KMS-11 (cell line): ENCODE data around the gene NT5DC4.

Source experiments
- H2AFZ ChIP-seq: fragments of 200-600 bp; sonication (generic); 2 replicates; pipeline ENCODE4 v1.6.1; 2016; ENCODE audit warnings: antibody characterized with exemption, mixed run types, low read depth
- H3K27ac ChIP-seq: fragments of 200-600 bp; sonication (generic); 2 replicates; pipeline ENCODE4 v1.6.1; 2016; ENCODE audit warnings: mild to moderate bottlenecking, mixed run types
- H3K27me3 ChIP-seq: fragments of 200-600 bp; sonication (generic); 2 replicates; pipeline ENCODE4 v1.6.1; 2017; ENCODE audit warnings: mild to moderate bottlenecking, low read depth, mixed run types, moderate library complexity; ENCODE audit not compliant: insufficient read depth
- H3K36me3 ChIP-seq: fragments of 200-600 bp; sonication (generic); 2 replicates; pipeline ENCODE4 v1.6.1; 2017; ENCODE audit warnings: mild to moderate bottlenecking, mixed run types; ENCODE audit not compliant: insufficient read depth
- H3K4me1 ChIP-seq: fragments of 200-600 bp; sonication (generic); 2 replicates; pipeline ENCODE4 v1.6.1; 2016; ENCODE audit warnings: mild to moderate bottlenecking, low read depth, mixed run types; ENCODE audit not compliant: poor library complexity, severe bottlenecking
- H3K4me2 ChIP-seq: fragments of 200-600 bp; sonication (generic); 2 replicates; pipeline ENCODE4 v1.7.0; 2016; ENCODE audit warnings: mild to moderate bottlenecking, mixed run types
- H3K4me3 ChIP-seq: fragments of 200-600 bp; sonication (generic); IDR thresholded peaks from 2 replicates; pipeline ENCODE4 v1.6.1; 2017; ENCODE audit warnings: low read depth, low read length, mixed read lengths; ENCODE audit not compliant: insufficient read depth
- H3K79me2 ChIP-seq: fragments of 200-600 bp; sonication (generic); 2 replicates; pipeline ENCODE4 v1.6.1; 2016; ENCODE audit warnings: low read depth, mixed run types; ENCODE audit not compliant: insufficient read depth
- H3K9ac ChIP-seq: fragments of 200-600 bp; sonication (generic); 2 replicates; pipeline ENCODE4 v1.6.1; 2016; ENCODE audit warnings: mild to moderate bottlenecking, mixed run types
- H4K20me1 ChIP-seq: fragments of 200-600 bp; sonication (generic); 2 replicates; pipeline ENCODE4 v1.6.1; 2016; ENCODE audit warnings: mild to moderate bottlenecking, mixed run types; ENCODE audit not compliant: insufficient read depth
- CTCF ChIP-seq: fragments of 200-600 bp; sonication (generic); conservative IDR thresholded peaks from 2 replicates; pipeline ENCODE4 v1.6.1; 2017; ENCODE audit warnings: low read depth, mild to moderate bottlenecking, antibody characterized with exemption, low read length, moderate library complexity, mixed read lengths

The NT5DC4 gene

DNA sequence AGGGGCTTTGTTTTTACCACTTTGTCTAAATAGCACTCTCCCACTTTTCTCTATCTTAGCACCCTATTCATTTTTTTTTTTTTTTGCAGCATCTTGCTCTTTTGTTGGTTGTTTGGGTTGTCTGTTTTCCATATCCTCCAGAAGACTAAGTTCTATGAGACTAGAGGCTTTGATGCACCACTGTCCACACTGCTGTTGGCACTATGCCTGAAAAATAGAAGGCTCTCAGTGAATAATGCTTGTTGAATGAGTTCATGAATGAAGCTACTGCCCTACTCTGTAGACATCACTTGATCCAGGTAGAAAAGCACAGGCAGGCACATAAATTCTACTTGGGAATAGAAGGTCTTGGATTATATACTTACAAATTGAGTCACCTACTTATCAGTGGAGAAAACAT lies 56.2 kb downstream of the NT5DC4 start:
- H3K79me2 ChIP-seq, result no peaks in the 10 kb centered on the region
- no peak overlapping the region for H2AFZ ChIP-seq
- H3K4me2 ChIP-seq, result 0 out of 2 replicates have a peak overlapping the region, but pooled peaks have one; percentile 38
- no peak overlapping the region for H3K9ac ChIP-seq
- peaks cover 13% of the 10 kb centered on the region for H3K4me1 ChIP-seq
- no peak overlapping the region for H3K27ac ChIP-seq
- no peaks in the 10 kb centered on the region for H4K20me1 ChIP-seq
- no peaks in the 10 kb centered on the region for H3K36me3 ChIP-seq
- no peaks in the 10 kb centered on the region; the same call in 1 of the 2 replicates for H3K27me3 ChIP-seq
- TF ChIP-seq CTCF, result no peak
- no peak overlapping the region for H3K4me3 ChIP-seq

GRCh38 chr2:112779598-112779997 lies 58.8 kb downstream of the NT5DC4 start:
- TF ChIP-seq CTCF, result no peak
- Histone ChIP-seq H3K79me2 (no peaks in the 10 kb centered on the region), H3K27ac (no peak overlapping the region), H3K9ac (no peak overlapping the region), H3K27me3 (no peaks in the 10 kb centered on the region), H2AFZ (no peak overlapping the region), H3K4me3 (no peak overlapping the region), H3K4me2 (no peak overlapping the region), H3K36me3 (no peaks in the 10 kb centered on the region), H3K4me1 (peaks cover 13% of the 10 kb centered on the region), H4K20me1 (no peaks in the 10 kb centered on the region)

- TF ChIP-seq CTCF, result no peak
- Histone ChIP-seq H3K79me2 (no peaks in the 10 kb centered on the region), H3K4me2 (no peak overlapping the region), H2AFZ (no peak overlapping the region), H3K4me3 (no peak overlapping the region), H4K20me1 (no peaks in the 10 kb centered on the region), H3K27ac (no peak overlapping the region), H3K27me3 (no peaks in the 10 kb centered on the region), H3K9ac (no peak overlapping the region), H3K36me3 (no peaks in the 10 kb centered on the region), H3K4me1 (no peaks in the 10 kb centered on the region)
Measured at GRCh38 chr2:112782234-112782799, 61.5 kb downstream of the NT5DC4 start.

GRCh38 chr2:112783187-112783714 lies 62.4 kb downstream of the NT5DC4 start:
- H3K27ac ChIP-seq, result no peak overlapping the region
- H3K4me1 ChIP-seq, result no peaks in the 10 kb centered on the region
- TF ChIP-seq CTCF, result no peak
- no peak overlapping the region for H3K4me2 ChIP-seq
- H2AFZ ChIP-seq, result no peak overlapping the region
- H3K27me3 ChIP-seq, result no peaks in the 10 kb centered on the region
- H3K36me3 ChIP-seq, result no peaks in the 10 kb centered on the region
- no peak overlapping the region for H3K4me3 ChIP-seq
- H3K9ac ChIP-seq, result no peak overlapping the region
- no peaks in the 10 kb centered on the region for H3K79me2 ChIP-seq
- H4K20me1 ChIP-seq, result no peaks in the 10 kb centered on the region
